ENCODE data around the gene FTCD. TPM values are rescaled to one million over a fixed set of nuclear protein-coding genes. Genes with fewer than 3 reads are reported as not detected.

Gene FTCD
- polyA plus RNA-seq, 1 experiment, result not detected

- Histone ChIP-seq H3K9me3 (ENCODE audit: control insufficient read depth, insufficient read depth, low read length) (peaks cover 4% of the 10 kb centered on the region), H3K27me3 (ENCODE audit: control insufficient read depth, insufficient read depth, low read length) (no peaks in the 10 kb centered on the region), H3K4me3 (ENCODE audit: low read depth, low read length) (no peak overlapping the region), H3K27ac (ENCODE audit: low read depth, low read length) (peak overlapping the region; percentile 21)
- DNase-seq (ENCODE audit: low read depth, low spot score), result no peak
- no peak for TF ChIP-seq CTCF (IDR thresholded peaks at IDR 0.05; ENCODE audit: low read depth, low read length)
- CTCF ChIA-PET, result no interaction called here
- POLR2A ChIA-PET, result no interaction called here
Observed at GRCh38 chr21:46094401-46095082, 60.8 kb downstream of the FTCD start.

GRCh38 chr21:46093668-46094400 is 61.5 kb downstream of the FTCD start:
- ChIA-PET POLR2A (interaction anchor here (1.5 to 1.9 kb wide), 3 partner anchors 15 to 112 kb away, joined by 6 to 17 read pairs (median 8); partner anchors contain the start of gene COL6A1), CTCF (no interaction called here)
- no peak overlapping the region for H3K4me3 ChIP-seq (ENCODE audit: low read depth, low read length)
- no peaks in the 10 kb centered on the region for H3K27me3 ChIP-seq (ENCODE audit: control insufficient read depth, insufficient read depth, low read length)
- H3K9me3 ChIP-seq (ENCODE audit: control insufficient read depth, insufficient read depth, low read length), result peaks cover 10% of the 10 kb centered on the region
- TF ChIP-seq CTCF (IDR thresholded peaks at IDR 0.05; ENCODE audit: low read depth, low read length), result no peak
- DNase-seq (ENCODE audit: low read depth, low spot score), result no peak
- peak overlapping the region; percentile 100 for H3K27ac ChIP-seq (ENCODE audit: low read depth, low read length)

- CTCF ChIA-PET, result interaction anchor here (0.5 to 1.3 kb wide), 3 partner anchors 55 to 183 kb away, joined by 3 to 5 read pairs (median 5); no protein-coding TSS in a partner anchor
- DNase-seq (ENCODE audit: low read depth, low spot score), result no peak
- POLR2A ChIA-PET, result interaction anchor here (1.1 to 1.9 kb wide), 13 partner anchors 14 to 120 kb away, joined by 3 to 17 read pairs (median 6); partner anchors contain the start of gene COL6A1
- Histone ChIP-seq H3K27ac (ENCODE audit: low read depth, low read length) (peak overlapping the region; percentile 100), H3K9me3 (ENCODE audit: control insufficient read depth, insufficient read depth, low read length) (peaks cover 10% of the 10 kb centered on the region), H3K27me3 (ENCODE audit: control insufficient read depth, insufficient read depth, low read length) (no peaks in the 10 kb centered on the region), H3K4me3 (ENCODE audit: low read depth, low read length) (peak overlapping the region; percentile 18)
- TF ChIP-seq CTCF (IDR thresholded peaks at IDR 0.05; ENCODE audit: low read depth, low read length), result peak; percentile 34
Observed at GRCh38 chr21:46092811-46093667, 62.3 kb downstream of the FTCD start.

- Histone ChIP-seq H3K9me3 (ENCODE audit: control insufficient read depth, insufficient read depth, low read length) (peaks cover 12% of the 10 kb centered on the region), H3K27me3 (ENCODE audit: control insufficient read depth, insufficient read depth, low read length) (no peaks in the 10 kb centered on the region), H3K27ac (ENCODE audit: low read depth, low read length) (peak overlapping the region; percentile 100), H3K4me3 (ENCODE audit: low read depth, low read length) (peak overlapping the region; percentile 54)
- peak; percentile 96 for DNase-seq (ENCODE audit: low read depth, low spot score)
- no peak for TF ChIP-seq CTCF (IDR thresholded peaks at IDR 0.05; ENCODE audit: low read depth, low read length)
- CTCF ChIA-PET, result interaction anchor here (0.5 to 1.3 kb wide), 3 partner anchors 56 to 184 kb away, joined by 3 to 5 read pairs (median 5); no protein-coding TSS in a partner anchor
- POLR2A ChIA-PET, result interaction anchor here (1.1 to 1.9 kb wide), 13 partner anchors 13 to 119 kb away, joined by 3 to 17 read pairs (median 6); partner anchors contain the start of gene COL6A1
Observed at GRCh38 chr21:46092026-46092764, 63.2 kb downstream of the FTCD start.

All from AG04450 (cell line).